ENCODE measurements around the gene ISX.

DNA sequence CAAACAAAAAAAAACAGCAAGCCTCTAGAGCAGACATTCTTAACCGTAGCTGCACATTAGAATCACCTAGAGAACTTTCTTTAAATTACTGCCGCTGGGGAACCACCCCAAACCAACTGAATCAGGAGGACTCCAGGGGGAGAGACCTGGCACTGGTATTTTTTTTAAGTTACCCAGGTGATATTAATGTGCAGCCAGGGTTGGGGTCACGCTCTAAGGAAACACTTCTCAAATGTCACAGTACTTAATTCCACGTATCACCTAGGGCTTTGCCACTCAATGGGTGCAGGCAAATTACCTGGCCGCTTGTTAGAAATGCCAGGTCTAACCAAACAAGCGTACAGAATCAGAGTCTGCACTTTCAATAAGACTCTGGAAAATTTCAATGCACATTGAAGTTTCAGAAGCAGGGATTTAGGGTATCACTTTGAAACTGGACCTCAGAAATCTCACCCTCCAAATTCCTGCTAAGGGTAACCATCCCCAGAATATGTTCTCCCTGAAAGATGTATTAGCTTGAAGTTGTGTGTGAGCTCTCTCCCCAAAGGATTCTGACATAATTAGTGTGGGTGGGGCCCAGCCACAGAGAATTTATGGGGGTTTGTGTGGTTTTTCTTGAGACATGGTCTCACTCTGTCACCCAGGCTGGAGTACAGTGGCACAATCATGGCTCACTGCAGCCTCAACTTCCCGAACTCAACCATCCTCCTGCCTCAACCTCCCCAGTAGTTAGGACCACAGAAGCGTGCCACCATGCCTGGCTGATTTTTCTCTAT, 12.7 kb upstream of the ISX start:
- TF ChIP-seq, protein P1, sequence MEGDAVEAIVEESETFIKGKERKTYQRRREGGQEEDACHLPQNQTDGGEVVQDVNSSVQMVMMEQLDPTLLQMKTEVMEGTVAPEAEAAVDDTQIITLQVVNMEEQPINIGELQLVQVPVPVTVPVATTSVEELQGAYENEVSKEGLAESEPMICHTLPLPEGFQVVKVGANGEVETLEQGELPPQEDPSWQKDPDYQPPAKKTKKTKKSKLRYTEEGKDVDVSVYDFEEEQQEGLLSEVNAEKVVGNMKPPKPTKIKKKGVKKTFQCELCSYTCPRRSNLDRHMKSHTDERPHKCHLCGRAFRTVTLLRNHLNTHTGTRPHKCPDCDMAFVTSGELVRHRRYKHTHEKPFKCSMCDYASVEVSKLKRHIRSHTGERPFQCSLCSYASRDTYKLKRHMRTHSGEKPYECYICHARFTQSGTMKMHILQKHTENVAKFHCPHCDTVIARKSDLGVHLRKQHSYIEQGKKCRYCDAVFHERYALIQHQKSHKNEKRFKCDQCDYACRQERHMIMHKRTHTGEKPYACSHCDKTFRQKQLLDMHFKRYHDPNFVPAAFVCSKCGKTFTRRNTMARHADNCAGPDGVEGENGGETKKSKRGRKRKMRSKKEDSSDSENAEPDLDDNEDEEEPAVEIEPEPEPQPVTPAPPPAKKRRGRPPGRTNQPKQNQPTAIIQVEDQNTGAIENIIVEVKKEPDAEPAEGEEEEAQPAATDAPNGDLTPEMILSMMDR (conservative IDR thresholded peaks at IDR 0.05; ENCODE audit: low read length), result no peak
- no peak for TF ChIP-seq EZH2phosphoT487 (IDR thresholded peaks at IDR 0.05; ENCODE audit: borderline replicate concordance, low read depth, low read length)

All from OCI-LY7 (cell line).